Dermis microvascular lymphatic vessel endothelial cell (primary cell): ENCODE measurements around the gene LAMC2. TPM values are rescaled to one million over a fixed set of nuclear protein-coding genes. Genes with fewer than 3 reads are reported as not detected.

Experiments
- DNase-seq, 2 donors: peaks; one replicate each; pipeline versions ENCODE4 v3.0.0 to v3.0.0-alpha.2; 2010; ENCODE audit warnings: low read depth in 2 of 2
- total RNA-seq: library from RNA; depleted of rRNA; stranded (reverse); fragments of >200 nt; gene quantifications from 2 replicates; pipeline ENCODE4 v1.2.1, GENCODE V29; 2014

Gene LAMC2
- total RNA-seq, 1 donor from 2014 or later, result 39.9 TPM

DNA sequence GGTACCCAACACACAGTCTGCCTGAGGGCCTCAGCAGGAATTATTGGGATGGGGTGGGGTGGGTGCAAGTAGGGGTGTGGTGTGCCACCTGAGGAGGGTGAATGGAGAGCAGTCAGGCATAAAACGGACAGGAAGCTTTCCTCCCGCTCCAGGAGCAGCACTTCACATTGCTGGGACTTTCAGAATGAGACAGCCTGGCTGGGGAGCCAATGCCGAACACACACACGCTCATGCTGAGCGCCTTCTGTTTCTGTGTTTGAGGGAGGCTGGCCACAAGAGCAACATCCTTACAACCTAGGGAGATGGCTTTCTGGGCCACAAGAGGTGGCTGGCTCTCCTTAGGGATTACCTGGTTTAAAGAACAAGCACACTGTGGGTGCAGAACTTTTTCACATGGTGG is 98.0 kb downstream of the LAMC2 start:
- no peak for DNase-seq

DNA sequence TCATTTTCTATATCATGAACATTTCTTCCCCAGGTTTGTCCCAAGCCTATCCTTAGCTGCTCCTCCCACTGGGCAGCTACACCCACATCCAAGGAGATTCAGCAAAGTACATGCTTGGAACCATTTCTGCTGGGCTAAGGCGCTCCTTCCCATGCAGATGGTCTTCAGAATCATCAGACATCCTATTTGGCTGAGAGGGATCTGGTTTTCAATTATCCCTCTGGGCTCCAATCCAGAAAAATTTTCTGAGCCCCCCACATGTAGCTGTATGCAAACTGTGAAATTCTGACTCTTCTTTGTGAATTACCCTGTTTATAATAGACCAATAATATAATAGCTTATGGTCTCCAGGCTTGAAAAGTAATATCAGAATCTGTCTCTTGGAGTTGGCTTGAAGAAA is 99.2 kb downstream of the LAMC2 start:
- no peak for DNase-seq

DNA sequence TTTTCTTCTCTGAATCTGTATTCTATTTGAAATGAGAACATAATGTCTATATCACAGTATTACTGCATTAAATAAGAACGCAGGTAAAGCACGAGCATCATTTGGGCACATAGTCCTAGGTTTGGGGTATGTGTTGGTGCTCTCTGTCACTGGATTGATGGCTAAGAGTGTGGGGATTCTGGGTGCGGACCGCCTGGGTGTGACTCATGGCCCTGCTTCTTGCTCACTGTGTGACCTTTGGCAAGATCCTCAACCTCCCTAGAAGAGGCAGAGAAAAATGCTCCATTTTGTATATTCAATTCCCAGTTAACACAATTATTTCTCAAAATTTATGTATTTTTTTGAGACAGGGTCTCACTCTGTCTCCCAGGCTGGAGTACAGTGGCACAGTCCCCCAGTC is 99.7 kb downstream of the LAMC2 start:
- DNase-seq, result no peak

DNA sequence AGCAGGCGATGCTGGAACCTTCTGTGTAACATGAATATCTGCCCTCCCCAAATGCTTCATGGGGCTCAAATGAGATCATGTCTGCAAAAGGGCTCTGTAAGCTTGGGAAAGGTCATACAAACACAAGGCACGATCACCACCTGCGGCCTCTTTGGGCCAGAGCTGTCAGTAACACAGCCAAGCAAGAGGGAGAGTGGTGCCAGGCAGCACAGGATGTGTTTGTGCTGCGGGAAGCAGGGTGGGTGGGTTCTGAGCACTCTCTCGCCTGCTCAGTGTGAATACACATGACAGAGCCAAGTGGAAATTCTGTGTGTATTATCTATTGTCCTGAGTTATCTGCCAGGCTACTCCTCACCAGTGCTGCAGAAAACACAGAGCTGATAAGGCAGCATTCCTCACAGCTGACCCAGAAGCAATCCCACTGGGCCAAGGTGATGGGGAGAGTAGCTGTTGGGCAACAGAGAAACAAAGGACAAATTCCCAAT is 101.2 kb downstream of the LAMC2 start:
- peak; percentile 95 to 98 for DNase-seq

DNA sequence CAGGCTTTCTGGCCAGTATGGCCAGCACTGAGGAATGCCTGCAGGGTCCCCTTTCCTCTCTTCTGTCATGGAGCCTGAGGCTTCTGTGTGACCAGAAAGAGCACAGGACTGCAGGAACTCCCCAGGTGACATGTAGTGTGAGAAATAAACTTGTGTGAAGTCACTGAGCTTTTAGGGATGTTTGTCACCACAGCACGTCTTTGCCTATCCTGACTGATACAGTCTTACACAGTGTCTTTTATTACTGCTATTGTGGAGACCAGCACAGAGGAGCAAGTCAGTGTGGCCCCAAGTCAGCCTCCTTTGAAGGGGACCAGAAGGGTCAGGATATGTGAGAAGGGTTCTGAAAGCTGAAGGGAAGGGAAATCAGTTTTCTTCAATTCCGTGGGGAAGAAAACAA is 102.5 kb downstream of the LAMC2 start:
- no peak for DNase-seq

DNA sequence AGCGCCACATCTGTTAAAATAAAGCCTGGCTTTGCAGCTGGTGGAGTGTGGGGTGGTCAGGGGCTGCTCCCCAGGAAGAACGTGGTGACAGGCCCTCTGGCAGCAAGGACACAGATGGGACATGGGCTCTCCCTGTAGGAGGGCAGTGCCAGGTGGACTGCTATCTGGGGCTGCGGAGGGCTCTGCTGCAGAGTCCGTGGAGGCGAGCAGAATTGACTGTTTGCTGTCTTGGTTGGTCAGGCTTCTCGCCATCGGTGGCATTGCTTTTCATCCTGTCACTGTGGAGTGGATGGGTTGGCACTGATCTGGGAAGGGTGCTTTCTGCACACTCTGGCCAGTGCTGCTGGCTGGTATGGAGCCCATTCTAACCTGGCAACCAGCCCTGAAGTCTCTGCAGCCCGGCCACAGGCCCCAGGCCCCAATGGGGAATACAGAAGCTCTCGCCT is 103.0 kb downstream of the LAMC2 start:
- no peak for DNase-seq

DNA sequence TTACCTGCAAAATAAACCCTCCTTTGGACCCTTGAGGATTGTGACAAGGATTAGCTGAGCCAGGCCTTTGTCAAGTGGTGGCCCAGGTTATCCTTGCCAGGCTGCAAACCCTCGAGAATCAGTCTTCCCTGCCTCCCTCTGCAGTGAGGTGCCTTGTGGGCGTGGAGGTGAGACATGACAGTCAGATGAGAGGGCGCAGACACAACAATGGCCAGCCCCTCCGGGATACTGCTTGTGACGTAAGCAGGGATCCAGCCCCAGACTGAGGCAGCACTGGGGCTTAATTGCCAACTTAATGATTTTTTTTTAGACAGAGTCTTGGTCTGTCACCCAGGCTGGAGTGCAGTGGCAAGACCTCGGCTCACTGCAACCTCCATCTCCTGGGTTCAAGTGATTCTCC is 104.6 kb downstream of the LAMC2 start:
- DNase-seq, result no peak

DNA sequence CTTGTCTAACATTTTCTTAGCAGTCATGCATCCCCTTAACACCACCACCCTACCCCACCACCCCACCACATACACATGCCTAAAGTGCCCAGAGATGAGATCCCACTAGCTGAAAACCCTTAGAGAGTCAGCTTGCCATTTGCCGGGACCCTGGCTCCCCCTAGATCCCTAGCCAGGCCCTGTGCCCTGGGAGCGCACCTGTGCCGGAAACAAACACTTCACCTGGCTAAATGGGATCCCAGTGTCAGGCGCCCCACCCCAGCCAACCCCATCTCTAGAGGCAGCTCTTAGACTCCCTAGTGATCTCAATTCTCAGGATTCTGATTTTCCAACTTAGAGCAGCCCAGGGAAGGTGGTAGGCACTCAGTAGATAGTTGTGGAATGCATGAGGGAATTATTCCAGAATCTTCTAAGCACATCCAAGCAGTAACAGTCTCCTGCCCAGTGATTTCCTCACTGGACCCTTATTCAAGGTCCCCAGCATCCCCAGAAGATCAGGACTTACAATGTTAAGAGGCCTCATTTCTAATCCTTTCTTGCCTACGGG is 105.2 kb downstream of the LAMC2 start:
- no peak for DNase-seq

DNA sequence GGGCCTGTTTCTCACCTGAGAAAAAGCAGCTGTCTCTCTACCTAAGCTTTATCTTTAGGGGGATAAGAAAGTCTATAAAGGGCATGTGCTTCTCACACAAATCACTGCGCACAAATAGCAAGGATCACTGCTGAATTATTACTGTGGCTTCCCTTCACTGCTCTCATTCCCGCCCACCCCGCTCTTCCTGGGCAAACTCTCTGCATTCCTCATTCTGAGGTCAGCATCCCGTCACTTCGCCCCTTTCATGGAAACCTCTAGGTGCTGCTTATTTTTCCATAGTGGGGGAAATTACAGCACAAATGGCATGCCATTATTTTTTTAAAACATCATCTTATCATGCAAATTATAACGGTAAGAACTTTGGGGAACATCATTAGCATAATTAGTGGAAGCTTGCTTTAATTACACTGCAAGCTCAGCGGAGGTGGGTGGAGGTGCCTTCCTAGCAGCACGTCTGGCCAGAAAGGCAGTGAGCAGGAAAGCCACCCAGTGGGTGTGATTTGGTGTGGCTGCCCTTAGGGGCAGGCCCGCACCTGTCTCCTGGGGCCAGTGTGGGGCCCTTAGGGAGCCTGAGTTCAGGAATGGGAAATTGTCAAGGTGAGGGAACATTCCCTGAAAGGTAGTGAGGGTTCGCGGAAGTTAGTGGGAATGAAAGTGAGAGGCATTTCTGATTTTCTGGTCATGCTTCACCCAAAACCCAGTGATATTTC is 105.9 kb downstream of the LAMC2 start:
- DNase-seq, result peak; percentile 72 to 85

DNA sequence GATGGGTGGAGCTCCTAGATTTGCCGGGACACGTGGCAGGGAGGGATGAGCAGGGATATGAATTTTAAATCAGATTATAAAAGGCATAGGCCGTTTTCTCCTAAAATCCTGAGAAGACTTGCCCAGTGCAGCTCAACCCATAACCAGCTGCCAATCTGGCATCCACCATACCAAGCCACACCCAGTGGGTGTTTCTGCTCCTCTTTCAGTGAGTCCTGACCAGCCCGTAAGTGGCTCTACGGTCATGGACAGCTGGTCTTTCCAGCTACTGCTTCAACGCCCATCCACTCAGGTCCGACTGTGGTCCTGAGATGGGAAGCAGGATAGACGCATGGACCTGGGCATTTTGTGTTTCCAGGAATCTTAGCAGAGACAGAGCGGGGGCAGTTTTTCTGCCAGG is 107.2 kb downstream of the LAMC2 start:
- DNase-seq, result no peak

DNA sequence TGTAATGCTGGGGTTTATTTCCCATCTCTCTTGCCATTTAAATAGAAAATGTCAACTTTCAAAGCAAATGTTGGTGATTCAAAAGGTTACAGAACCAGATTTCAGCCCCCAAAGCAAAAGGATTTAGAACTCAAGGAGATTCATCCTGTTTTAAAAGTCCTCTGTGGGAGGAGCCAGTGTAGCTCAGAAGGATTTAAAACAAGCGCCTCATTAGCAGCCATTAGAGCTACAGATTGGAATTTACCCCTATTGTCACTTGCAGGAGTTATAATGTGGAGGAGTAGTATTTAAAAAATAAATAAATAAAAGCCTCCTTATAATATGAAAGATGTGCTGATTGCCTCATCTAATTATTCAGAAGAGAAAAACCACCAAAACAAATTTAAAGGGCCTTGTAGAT is 107.8 kb downstream of the LAMC2 start:
- DNase-seq, result no peak

Other genes with a start within 250 kb of the LAMC2 start
- under 0.01 and 0.13 TPM in 2 replicates for gene SHCBP1L, start 233.1 kb upstream of the LAMC2 start, total RNA-seq
- gene LAMC1, start 162.8 kb upstream of the LAMC2 start, total RNA-seq, result 337 and 395 TPM in 2 replicates
- 0.13 and 0.51 TPM in 2 replicates for gene NMNAT2, start 232.1 kb downstream of the LAMC2 start, total RNA-seq